GM18519 (cell line): ENCODE measurements around the gene TGFBR1.
"Not testable (repeated sequence)": the region's sequence is repeated elsewhere in the genome, so short reads cannot be mapped to it uniquely, and the experiment has no call there.

ENCODE experiments used
- ATAC-seq: cut with Tn5 transposase; IDR thresholded peaks from one replicate; pipeline ENCODE4 v1.9.1; 2021; ENCODE audit warnings: mild to moderate bottlenecking, moderate library complexity; ENCODE audit not compliant: unreplicated experiment, low FRiP score

Gene TGFBR1

DNA sequence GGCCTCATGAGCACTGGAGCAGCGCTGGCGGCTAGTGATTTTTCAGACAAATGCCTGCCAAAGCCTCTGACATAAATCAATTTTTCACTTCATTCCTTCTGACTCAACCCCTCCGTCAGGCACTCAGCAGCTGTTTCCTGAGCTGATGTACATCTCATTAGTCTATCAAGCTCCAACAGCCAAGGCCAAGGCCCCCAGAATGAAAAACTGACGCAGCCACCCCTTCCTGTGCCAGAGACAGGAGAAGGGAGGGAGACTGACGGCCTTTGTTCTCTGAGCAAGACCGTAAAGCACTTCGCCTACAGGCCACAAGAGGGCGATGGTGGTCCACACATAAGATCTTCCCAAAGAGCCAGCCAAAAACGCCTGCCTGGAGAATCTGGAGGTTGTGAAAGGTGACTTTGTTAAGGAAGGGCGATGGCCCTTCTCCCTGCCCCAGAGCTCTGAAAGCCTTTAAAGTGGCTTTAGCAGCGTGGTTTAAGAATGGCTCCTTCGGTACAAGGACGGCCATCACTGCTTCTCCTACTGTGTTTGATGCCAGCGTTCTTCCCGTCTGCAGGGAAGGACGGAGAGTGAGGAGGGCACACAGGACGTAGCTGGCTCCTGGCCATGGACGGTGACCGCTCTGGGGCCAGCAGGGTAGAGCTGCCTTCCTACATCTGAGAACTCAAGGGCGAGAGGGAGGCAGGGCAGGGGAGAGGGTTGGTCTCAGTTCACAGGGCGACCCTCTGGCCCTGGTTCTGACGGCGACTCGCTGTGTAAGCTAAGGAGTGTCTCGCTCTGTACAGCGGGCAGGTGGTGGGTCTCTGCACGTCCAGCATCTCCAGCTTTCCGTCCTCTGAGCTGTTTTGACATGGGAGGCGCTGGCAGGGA lies 79.8 kb downstream of the TGFBR1 start:
- peak; percentile 35 for ATAC-seq

DNA sequence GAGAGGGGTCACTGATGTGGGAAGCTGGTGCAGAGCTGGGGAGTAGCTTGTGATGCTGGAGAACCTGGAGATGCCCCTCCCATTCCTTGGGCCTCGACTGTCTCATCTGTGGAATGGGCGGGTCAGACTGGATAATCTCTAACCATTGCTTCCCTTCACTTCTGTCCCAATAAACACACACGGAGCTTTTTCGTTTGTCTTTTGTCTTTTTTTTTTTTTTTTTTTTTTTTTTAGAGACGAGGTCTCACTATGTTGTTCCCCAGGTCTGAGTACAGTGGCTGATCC lies 80.4 kb downstream of the TGFBR1 start:
- no peak for ATAC-seq

DNA sequence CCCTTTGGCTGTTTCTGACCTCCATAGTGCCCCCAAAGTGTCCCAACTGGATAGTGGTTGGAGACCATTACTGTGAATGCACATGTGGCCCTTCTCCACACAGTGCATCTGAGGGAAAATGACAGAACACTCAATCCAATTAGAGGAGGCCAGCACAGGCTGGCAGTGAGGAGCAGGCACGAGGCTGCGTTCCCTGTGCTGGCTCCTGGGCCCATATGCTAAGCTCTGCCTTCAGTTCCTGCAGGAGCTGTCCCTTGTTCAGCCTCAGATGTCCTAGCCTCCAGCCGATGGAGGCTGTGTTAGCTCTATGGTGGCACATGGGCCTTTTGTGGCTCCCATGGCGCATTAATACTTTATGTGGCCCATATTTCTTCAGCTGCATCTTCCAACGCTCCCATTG lies 81.0 kb downstream of the TGFBR1 start:
- ATAC-seq: no peak

DNA sequence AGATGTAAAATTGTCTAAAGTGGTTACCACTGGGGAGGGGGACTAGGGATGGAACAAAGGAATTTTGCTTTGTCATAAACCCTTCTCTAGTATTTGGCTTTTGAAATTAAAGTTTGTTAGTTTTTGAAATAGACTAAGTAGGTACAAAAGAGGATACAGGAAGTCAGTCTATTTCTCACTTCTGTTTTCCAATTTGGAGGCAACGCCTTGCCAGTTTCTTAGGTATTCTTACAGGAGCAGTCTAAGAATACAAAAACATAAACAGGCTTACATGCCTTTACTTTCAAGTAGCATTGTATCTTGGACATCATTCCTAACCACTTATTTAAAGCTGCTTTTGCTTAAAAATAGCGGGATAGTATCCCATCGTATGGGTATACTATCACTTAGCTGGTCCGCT lies 82.4 kb downstream of the TGFBR1 start:
- ATAC-seq: no peak

DNA sequence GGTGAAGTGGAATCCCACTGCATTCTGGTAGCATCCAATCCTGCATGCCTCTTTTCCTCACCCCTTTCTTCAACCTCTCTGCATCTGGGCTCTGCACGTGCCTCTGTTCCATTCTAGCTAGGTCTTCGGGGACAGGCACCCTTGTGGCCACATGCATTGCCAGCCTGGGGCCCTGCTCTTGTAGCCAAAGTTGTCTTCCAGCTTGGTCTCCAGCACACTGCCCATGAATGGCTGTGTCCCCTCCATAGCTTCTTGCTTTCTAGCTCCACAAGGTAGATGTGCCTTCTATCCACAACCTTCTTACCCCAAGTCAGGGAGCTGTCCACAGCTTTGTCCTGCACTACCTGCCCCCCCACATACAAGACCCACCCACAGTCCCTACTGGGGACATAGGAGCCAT lies 84.3 kb downstream of the TGFBR1 start:
- no peak for ATAC-seq

DNA sequence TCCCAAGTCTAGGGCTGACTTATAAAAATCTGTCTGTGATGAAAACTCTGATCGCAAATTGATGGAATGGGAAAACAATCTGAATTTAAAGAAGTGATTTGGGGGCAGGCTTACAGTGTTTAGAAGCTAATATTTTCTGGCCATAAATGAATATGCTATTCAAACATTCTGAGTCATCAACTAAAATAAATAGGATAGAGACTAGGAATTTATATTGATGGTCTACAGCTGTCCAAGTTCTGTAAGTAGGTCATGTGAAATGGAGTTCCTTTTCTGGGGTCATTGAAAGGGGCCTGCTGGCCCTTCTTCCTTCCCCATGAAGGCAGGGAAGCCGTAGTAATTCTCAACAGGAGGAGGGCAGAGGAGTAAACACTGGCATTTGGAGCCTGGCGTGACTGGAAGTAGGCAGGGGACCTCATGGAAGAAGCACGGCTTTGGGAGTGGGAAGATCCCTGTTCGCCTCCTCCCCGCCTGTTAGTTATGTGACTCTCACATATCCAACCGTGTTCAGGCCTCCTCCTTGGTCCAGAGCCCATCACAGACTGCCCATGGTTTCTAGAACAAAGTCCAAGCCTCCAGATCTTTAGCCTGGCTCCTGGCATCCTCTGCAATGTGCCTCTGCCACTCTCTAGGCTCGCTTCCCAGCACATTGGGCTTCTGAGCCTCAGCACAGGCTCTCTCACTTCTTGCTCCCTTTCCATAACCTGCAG lies 85.1 kb downstream of the TGFBR1 start:
- no peak for ATAC-seq

DNA sequence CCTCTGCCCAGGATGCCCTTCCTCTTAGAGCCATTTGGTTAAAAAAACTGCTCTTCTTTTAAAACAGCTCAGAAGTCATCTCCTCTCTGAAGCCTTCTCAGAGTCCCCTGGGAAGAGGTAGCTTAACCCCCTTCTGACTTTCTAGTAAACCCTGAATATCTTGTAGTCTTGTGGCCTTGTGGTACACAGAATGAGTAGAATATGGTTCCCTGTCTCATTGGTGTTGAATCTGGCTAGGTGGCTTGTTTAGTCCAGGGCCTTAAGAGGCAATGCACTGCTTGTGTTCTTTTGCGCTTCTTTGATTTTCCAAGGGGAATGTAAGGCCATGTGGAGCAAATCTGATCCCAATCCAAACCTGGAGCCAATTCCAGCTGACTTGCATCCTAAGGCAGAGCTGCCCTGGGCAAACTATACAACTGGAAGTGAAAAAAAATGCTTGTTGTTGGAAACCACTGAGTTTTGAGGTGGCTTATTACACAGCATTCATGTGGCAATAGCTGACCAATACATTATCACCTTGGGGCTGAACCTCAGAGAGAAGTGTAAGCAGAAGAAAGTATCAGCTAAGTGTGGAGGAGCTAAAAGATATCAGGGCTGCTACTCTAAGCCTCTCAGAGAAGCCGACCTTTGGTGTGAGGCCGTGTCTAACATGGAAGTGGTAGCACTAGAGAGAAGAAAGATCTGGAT lies 85.8 kb downstream of the TGFBR1 start:
- ATAC-seq: no peak

DNA sequence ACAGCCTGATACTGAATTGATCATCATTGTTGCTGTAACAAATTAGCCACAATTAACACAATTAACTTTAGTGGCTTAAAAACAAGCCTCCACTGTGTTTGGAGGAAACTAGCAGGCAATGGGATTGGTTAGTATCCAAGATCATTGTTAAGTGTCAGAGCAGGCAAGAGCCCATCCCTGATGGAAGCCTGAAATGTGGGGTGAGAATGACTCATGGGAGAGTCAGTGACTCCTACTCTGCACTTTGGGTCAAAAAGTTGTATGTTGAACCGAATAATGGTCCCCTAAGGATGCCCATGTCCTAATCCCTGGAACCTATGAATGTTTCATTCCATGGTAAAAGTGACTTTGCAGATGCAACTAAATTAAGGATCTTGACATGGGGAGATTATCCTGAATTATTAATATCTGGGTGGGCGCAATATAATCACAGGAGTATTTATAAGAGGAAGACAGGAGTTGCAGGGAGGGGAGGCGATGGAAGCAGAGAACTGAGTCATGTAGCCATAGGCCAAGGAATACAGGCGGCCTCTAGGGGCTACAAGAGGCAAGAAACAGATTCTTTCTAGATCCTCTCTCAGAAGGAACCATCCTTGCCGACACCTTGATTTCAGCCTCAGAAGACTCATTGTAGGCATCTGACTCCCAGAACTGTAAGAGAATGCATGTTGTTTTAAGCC lies 88.0 kb downstream of the TGFBR1 start:
- ATAC-seq: no peak

DNA sequence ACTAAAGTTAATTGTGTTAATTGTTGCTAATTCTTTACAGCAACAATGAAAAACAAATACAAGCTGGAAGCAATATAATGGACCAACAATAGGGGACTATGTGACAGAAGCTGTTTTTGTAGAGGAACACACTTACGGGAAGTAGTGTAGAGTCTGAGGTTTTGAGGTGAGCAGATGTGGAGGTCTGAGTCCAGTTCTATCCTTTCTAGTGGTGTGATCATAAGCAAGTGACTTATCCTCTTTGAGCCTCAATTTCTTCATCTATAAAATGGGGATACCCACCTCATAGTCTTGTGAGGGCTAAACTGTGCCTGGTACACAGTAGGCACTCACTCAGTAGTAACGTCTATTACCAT lies 88.5 kb downstream of the TGFBR1 start:
- ATAC-seq: no peak

DNA sequence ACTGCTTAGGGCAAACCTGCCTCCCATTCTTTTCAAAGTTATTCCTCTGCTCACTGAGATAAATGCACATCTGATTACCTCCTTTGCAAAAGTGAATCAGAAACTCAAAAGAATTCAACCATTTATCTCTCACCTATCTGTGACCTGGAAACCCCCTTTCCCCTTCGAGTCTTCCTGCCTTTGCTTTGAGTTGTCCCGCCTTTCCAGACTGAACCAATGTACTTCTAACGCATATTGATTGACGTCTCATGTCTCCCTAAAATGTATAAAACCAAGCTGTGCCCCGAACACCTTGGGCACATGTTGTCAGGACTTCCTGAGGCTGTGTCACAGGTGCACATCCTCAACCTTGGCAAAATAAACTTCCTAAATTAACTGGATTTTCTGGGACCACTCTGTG lies 91.6 kb downstream of the TGFBR1 start:
- ATAC-seq: not testable (repeated sequence)

DNA sequence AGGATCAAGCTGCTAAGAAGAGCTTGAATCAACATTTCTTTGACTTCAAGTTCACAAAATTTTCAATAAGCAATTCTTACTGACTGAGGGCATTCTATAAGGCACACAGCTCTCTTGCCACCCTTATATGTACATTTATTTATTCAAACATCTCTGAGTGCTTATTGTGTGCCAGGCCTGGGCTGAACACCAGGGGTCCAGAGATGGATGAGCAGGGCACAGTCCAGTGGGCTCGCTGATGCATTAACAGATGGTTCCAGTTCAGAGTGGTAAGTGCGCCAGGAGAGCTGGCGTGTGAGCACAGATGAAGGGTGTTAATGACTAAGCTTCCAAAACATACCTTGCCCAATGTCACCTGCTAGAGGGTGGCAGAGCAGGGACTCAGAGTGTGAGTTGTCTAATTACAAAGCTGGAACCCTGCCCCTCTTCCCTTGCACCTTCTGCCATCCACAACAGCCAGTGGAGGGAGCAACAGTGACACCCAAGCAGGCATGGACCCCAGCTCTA lies 92.3 kb downstream of the TGFBR1 start:
- no peak for ATAC-seq

DNA sequence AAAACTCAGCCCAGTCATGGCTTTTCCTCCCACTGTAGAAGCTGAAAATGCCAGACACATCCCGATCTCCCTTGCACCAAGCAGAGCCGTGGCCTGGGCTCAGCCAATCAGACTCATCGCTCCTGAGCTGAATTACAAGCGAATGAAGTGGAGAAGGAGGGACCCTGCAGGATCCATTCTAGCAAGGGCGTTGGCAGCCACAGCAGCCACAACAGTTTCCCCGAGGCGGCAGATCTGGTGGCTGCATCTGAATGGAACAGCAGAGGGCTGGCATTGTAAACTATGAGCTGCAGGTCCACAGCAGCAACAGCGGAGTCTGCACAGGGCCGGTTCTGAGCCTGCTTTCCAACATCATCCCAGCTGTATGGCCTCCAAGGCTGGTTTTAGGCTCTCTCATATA lies 93.1 kb downstream of the TGFBR1 start:
- no peak for ATAC-seq

DNA sequence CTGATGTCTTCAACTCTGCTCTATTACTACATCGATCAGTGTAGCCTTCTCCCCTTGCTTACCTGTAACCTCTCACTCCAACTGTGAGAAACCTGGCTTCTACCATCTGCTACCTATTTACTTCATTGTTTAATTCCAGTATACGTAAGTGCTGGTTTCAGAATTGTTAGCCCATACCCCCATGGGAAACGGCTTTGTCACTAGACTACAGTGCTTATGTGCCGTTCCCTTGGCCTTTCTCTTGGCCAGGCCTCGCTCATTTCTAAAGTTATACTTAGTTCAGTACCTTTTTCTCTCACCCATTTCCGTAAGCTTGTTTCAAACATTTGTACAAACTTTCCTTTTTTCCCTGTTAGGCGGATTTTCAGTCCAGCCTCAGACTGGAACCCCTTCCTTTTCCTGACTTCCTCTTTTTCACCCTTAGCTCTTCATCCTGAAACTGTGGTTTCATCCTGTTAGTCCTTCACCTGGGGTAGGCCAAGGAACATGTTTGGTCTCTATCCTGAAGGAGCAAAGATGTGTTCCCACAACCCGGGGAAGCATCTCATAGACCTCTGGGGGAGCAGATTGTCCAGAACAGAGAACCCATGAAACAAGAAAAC lies 95.1 kb downstream of the TGFBR1 start:
- ATAC-seq: no peak

DNA sequence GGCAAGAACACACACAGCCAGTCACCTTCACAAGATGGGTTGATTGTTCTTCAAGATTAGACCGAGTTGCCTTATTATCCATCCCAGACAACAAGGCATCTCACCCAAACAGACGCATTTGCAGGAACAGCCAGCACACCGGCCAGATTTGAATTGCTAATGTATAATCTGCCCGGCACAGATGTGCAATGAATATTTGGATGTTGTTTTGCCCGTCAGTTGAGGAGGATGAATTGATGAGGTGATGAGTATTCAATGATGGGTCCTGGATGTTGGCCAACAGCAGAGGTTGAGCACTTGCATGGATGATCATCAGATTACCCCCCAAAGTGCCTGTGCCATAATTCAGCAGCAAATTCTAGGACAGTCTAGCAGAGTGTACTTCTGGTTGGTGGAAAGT lies 96.7 kb downstream of the TGFBR1 start:
- no peak for ATAC-seq
